ENCODE results near the gene ZNF804A.

DNA sequence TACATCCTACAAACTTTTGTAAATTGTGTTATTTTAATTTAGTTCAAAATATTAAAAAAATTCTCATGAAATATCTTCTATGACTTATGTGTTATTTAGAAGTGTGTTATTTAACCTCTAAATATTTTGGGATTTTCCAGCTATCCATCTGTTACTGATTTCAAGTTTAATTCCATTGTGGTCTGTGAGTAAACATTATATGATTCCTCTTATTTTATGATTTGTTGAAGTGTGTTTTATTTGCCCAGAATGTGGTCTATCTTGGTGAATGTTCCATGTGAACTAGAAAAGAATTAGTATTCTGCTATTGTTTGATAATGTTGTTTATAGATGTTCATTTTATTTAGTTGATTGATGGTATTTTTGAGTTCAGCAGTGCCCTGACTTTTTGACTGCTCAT, 136.0 kb downstream of the ZNF804A start:
- TF ChIP-seq ESRRG (CRISPR knock-in tag; IDR thresholded peaks at IDR 0.05): no peak
- no peak for TF ChIP-seq BACH2 (CRISPR knock-in tag; IDR thresholded peaks at IDR 0.05; ENCODE audit: borderline replicate concordance)
- TF ChIP-seq ZFP3 (CRISPR knock-in tag; IDR thresholded peaks at IDR 0.05): no peak
- no peak for TF ChIP-seq RARB (CRISPR knock-in tag; IDR thresholded peaks at IDR 0.05)
- no peak for TF ChIP-seq ZNF565 (CRISPR knock-in tag; conservative IDR thresholded peaks at IDR 0.05; ENCODE audit: low read depth)
- no peak for TF ChIP-seq PPARA (CRISPR knock-in tag; IDR thresholded peaks at IDR 0.05; ENCODE audit: borderline replicate concordance)
- TF ChIP-seq, protein P1, sequence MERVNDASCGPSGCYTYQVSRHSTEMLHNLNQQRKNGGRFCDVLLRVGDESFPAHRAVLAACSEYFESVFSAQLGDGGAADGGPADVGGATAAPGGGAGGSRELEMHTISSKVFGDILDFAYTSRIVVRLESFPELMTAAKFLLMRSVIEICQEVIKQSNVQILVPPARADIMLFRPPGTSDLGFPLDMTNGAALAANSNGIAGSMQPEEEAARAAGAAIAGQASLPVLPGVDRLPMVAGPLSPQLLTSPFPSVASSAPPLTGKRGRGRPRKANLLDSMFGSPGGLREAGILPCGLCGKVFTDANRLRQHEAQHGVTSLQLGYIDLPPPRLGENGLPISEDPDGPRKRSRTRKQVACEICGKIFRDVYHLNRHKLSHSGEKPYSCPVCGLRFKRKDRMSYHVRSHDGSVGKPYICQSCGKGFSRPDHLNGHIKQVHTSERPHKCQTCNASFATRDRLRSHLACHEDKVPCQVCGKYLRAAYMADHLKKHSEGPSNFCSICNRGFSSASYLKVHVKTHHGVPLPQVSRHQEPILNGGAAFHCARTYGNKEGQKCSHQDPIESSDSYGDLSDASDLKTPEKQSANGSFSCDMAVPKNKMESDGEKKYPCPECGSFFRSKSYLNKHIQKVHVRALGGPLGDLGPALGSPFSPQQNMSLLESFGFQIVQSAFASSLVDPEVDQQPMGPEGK (CRISPR knock-in tag; IDR thresholded peaks at IDR 0.05; ENCODE audit: borderline replicate concordance): no peak
- no peak for TF ChIP-seq GLIS3 (CRISPR knock-in tag; IDR thresholded peaks at IDR 0.05)
- no peak for TF ChIP-seq OSR1 (CRISPR knock-in tag; IDR thresholded peaks at IDR 0.05)
- TF ChIP-seq ZC3H10 (CRISPR knock-in tag; IDR thresholded peaks at IDR 0.05): no peak
- no peak for TF ChIP-seq ARNTL (CRISPR knock-in tag; IDR thresholded peaks at IDR 0.05; ENCODE audit: borderline replicate concordance, low read depth)
- no peak for TF ChIP-seq ZFP30 (CRISPR knock-in tag; IDR thresholded peaks at IDR 0.05)
- TF ChIP-seq ISL1 (CRISPR knock-in tag; IDR thresholded peaks at IDR 0.05): no peak
- TF ChIP-seq TCF4 (CRISPR knock-in tag; IDR thresholded peaks at IDR 0.05; ENCODE audit: borderline replicate concordance): no peak

Data from SK-N-SH treated with all-trans-retinoic acid at 6 μM for 48 hours (cell line).